NCI-H2107 treated with DMSO at 0.1 percent for 48 hours (cell line): ENCODE data around the gene TGOLN2.

Experiments used
- DNase-seq: peaks from one replicate; lab custom pipeline; 2025; ENCODE audit not compliant: unreplicated experiment; lab: John Stamatoyannopoulos, UW

The TGOLN2 gene

DNA sequence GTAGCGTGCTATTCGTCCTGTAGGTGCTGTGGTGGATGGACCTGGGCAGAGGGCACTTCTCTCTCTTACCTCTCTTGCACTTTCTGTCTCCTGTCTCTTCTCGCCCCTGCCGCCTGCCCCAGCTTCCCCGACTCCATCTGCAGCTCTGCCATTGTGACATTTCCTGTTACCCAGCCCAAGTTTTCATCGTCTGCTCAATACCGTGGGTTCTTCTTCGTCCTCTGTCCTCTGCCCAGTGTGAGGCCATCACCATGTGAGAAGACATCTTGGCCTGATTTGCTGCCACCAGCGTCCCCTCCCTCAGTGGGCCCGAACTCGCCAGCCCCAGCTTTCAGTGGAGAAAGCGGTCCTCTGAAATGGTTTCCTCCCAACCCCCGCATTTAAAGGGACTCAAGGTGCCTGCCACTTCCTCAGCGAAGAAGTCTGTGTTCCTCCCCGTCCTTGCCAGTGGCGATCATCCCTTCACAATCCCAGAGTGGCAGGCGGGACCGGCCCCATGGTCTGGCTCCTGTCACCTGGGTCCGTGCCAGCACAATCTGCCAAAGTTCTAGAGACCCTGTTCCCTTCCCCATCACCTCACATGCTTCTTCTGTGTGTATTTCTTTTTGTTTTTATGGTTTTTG is 18.0 kb downstream of the TGOLN2 start:
- no peak for DNase-seq

DNA sequence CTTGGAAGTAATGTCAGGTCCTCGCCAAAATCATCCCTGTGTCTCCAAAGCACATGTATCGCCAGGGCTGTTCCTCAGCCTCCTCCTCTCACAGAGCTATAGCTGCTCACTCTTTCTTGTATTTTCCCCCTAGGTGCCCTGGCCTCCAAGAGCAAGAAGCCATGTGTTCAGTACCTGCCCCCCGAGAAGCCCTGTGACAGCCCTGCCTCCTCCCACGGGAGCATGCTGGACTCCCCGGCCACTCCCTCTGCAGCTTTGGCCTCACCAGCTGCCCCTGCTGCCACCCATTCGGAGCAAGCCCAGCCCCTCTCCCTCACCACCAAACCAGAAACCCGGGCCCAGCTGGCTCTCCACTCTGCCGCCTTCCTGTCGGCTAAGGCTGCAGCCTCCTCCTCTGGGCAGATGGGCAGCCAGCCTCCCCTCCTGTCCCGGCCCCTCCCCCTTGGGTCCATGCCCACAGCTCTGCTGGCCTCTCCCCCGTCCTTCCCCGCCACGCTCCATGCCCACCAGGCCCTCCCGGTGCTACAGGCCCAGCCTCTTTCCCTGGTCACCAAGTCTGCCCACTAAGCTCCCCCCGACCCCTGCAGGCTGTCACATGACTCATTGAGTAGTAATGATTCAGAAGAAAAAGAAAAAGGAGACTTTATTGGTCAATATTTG is 18.8 kb downstream of the TGOLN2 start:
- DNase-seq: peak; percentile 26

GRCh38 chr2:85308201-85308600 is 19.6 kb downstream of the TGOLN2 start:
- no peak for DNase-seq

DNA sequence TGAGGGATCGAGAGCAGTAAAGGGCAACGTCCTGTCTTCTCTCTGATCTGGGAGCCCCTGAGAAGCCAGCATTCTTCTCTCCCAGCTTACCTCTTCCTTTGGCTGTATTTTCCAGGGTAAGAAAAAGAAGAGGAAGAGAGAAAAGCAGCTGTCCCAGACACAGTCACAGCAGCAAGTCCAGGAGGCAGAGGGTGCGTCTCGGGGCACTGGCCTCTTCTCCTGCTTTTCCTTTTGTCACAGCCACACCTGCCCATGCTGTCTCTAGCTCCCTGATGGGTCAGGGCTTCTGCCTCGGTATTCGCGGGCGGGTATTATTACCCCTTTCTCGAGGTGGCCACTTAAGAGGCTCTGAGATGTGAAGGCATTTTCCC is 20.3 kb downstream of the TGOLN2 start:
- no peak for DNase-seq

DNA sequence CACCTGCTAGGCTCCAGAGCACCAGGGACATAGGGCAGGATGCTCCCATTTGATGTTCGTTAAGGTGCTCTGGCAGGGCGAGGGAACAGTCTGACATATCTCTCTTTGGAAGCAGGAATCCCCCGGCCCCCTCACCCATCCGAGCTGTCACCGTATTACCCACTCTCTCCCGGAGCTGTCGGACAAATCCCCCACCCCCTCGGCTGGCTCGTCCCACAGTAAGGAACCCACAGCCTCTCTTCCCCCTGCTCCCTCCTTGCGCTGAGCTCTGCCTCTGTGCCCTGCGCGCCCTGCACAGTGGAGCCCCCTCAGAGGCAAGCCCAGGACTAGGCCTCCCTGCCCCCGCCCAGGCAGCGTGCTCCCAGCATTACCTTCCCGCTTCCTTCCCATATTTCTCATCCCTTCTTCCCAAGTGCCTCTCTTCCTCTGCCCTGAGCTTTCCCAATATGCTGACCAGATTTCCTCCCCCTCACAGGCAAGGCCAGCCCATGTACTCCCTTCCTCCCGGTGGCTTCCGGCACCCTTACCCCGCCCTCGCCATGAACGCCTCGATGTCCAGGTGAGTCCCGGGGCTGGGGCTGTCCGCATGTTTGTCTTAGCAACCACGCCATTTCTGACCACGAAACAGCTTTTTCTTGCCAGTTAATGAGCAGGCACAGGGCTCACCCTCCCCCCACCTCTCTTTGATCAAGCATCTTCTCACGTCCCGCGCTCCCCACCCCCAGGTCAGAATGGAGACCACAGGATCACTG is 23.8 kb downstream of the TGOLN2 start:
- no peak for DNase-seq

DNA sequence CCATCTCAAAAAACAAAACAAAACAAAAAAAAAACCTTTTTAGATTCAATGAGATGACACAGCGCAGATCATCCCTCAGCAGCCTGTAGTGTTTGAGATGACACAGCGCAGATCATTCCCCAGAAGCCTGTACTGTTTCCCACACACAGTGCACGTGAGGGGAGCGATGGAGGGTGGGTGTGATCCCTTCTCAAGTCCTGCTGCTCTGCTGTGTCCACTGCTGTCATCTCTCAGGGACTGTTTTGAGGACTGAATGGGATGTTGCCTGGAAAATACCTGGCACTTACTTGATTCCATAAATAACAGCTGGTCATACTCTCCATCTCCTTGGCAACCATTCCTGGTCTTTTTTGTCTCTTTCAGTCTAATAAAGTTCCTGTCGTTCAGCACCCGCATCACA is 25.7 kb downstream of the TGOLN2 start:
- DNase-seq: no peak

GRCh38 chr2:85291425-85292023 is 36.3 kb downstream of the TGOLN2 start:
- no peak for DNase-seq

GRCh38 chr2:85288244-85288725 is 39.5 kb downstream of the TGOLN2 start:
- no peak for DNase-seq

- DNase-seq: no peak
Observed at GRCh38 chr2:85287721-85288120, 40.1 kb downstream of the TGOLN2 start.

DNA sequence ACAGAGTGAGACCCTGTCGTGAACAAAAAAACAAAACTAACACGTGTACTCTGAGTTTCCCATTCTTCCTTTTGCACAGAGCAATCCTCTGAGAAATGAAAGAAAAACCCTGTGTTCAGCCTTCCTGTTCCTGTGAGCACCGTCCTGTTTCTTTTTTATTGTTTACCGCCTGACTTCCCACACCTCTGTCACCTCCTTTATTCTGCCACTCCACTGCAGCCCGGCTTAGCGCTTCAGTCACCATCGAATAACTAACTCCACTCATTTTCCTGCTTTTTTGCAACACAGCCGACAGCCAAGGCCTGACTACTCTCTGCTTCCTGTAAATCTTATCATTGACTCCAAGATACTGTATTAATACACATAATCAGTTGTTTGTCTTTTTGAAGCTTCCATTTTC is 40.9 kb downstream of the TGOLN2 start:
- DNase-seq: no peak

DNA sequence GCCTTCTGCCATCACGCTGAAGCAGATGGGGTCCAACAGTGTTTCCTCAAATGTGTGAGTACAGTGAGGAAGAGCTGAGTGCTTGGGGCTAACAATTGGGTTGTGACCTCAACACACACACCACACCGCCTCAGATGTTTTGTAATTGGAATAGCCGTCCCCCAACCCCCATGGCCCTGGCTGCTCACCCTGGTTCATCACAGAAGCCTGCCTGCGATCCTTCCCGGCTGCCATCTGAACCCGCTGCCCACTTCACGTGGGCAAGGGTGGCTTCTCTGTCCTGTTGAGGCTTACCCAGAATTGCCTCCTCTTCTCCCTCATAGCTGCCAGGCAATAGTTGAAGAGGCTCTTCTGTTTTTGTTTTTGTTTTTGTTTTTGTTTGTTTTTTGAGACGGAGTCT is 44.1 kb downstream of the TGOLN2 start:
- no peak for DNase-seq

DNA sequence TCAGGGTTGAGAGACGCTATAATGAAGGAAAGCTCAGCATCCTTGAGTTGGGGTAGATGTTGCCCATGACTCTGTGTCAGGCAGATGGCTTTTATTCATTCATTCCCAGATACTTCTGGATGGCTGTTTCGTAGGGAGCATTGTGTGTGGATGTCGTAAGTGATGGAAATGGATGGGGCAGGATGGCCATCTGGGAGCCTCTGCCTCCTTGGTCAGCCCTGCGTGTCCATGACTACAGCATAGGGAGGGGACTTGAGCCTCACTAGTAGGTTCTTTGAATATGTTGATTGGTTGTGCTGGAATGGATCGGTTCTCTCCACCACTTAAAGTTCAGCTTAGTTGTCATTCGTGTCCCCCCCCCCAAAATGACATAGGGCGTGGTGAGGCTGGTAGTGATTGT is 44.9 kb downstream of the TGOLN2 start:
- no peak for DNase-seq

- DNase-seq: no peak
Observed at GRCh38 chr2:85281553-85281952, 46.2 kb downstream of the TGOLN2 start.

DNA sequence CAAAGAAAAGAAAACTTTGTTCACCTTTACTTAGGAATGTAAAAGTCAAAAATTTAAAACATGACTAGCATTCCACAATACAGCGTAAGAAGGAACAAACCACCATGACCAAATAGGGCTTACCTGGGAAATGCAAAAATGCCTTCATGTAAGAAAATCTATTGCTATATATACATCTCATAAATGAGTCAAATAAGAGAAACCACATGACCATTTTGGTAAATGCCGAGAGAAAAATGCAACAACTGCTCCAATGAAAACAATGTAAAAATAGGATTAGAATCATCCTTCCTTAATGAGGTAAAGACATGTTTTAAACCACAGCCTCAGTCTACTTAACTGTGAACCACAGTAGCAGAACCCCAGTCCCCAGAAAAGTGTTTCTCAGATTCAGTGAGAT is 49.4 kb downstream of the TGOLN2 start:
- DNase-seq: no peak

DNA sequence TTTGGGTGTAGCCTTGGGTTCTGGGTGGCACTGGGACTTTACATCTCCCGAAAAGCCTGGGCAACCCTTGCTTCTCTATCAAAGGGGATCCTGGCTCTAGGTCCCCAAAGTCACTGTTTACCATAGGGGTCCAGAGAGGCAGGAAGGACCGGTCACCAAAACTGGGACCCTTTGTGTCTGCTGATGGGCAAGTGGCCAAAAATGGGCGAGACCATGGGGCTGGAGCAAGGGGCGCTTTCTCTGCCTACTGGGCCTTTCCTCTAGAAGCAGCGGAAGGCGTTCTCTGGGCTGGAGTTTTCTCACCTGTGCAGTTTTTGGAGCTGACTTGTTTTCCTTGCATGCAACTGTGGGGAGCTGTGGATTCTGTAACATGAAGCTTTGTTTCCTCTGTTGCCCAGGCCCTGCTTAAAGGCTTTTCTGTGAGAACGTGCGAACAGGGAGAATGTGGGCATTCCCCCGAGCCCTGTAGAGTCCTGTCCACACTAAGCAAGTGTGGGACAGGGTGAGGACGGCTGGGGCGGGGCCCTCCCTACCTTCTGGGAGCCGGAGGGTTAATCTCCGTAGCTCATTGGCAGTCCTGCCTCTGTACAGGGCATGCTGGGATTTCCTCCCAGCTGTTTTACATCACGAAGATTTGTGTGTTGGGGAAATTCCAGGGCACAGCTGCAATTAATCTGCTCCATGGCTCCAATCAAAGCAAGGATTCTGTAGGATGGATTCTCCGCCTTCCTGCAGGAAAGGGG is 50.2 kb downstream of the TGOLN2 start:
- DNase-seq: no peak

GRCh38 chr2:85276571-85277118 is 51.1 kb downstream of the TGOLN2 start:
- DNase-seq: no peak

DNA sequence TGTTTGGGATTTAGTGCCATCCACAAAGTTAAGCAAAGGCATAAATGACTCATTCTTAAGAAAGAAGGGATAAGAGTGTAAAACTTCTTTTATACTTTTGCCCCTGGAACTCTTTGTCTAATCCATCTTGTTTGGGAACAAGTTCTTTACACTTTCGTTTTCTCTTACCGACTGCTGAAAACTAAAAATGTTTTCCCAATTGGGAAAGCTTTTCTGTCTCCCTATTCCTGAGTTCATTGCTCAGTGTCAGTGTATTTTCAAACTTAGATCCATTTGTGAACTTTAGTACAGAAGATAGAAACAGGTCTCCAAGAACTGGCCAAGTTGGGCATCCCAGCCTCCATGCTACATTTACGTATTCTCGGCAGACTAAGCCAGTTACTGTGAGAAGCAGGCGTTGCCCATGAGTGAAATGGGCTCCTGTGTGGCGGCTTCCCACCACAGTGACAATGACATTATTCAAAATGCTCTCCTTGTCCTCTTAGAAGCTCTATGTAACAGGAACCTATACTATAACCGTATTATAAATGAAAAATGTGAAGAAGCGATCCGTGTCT is 51.7 kb downstream of the TGOLN2 start:
- DNase-seq: no peak

GRCh38 chr2:85273738-85274731 is 53.8 kb downstream of the TGOLN2 start:
- DNase-seq: no peak

- no peak for DNase-seq
Observed at GRCh38 chr2:85272357-85272756, 55.4 kb downstream of the TGOLN2 start.
